Transverse colon (tissue), 4 donors: ENCODE measurements around the gene PITX1. TPM values are rescaled to one million over a fixed set of nuclear protein-coding genes. Genes with fewer than 3 reads are reported as not detected.

Source experiments
- DNase-seq: peaks from one replicate; pipeline ENCODE4 v3.0.0-alpha.2; 2019
- H3K27ac ChIP-seq, 4 donors: fragments of 200-600 bp; sonication (generic); 2 replicates each; pipeline ENCODE4 v1.5.1; 2016 to 2018; ENCODE audit warnings: inconsistent platforms in 4 of 4
- H3K27me3 ChIP-seq: fragments of 200-600 bp; sonication (generic); 2 replicates; pipeline ENCODE4 v1.5.1; 2017; ENCODE audit warnings: inconsistent platforms
- H3K36me3 ChIP-seq, 4 donors: fragments of 200-600 bp; sonication (generic); 2 replicates each; pipeline ENCODE4 v1.5.1; 2017 to 2019; ENCODE audit warnings: inconsistent platforms in 4 of 4
- H3K4me1 ChIP-seq, 4 donors: fragments of 200-600 bp; sonication (generic); 2 replicates each; pipeline ENCODE4 v1.5.1; 2017 to 2020; ENCODE audit warnings: inconsistent platforms in 4 of 4
- H3K4me3 ChIP-seq, 4 donors: fragments of 200-600 bp; sonication (generic); 1 replicate in 1 of 4; 2 replicates in 3 of 4; pipeline versions ENCODE4 v1.5.1 to v1.6.1; 2017 to 2019; ENCODE audit warnings: inconsistent platforms in 4 of 4
- H3K9me3 ChIP-seq, 2 donors: fragments of 200-600 bp; sonication (generic); 2 replicates each; pipeline ENCODE4 v1.5.1; 2017 to 2019; ENCODE audit warnings: inconsistent platforms in 2 of 2
- CTCF ChIP-seq, 5 experiments: fragments of 200-600 bp in 3 of 5; fragments of 450-650 bp in 2 of 5; sonication (generic) in 3 of 5; IDR thresholded peaks; 1 replicate in 2 of 5; 2 replicates in 3 of 5; pipeline ENCODE4 v1.5.1; 2016 to 2017; ENCODE audit warnings: antibody characterized with exemption in 5 of 5, inconsistent platforms in 3 of 5, mild to moderate bottlenecking in 2 of 5, moderate library complexity in 1 of 5
- EP300 ChIP-seq: sonication (generic); formaldehyde crosslinking; IDR thresholded peaks from one replicate; pipeline ENCODE4 v1.6.1; 2017; ENCODE audit warnings: antibody characterized with exemption, low read depth
- POLR2A ChIP-seq: fragments of 450-650 bp; IDR thresholded peaks from one replicate; pipeline ENCODE4 v1.6.1; 2016; ENCODE audit warnings: antibody characterized with exemption, mild to moderate bottlenecking, moderate library complexity
- POLR2AphosphoS5 ChIP-seq, 3 donors: sonication (generic); formaldehyde crosslinking; IDR thresholded peaks; one replicate each; pipeline ENCODE4 v1.6.1; 2016; ENCODE audit warnings: antibody characterized with exemption in 3 of 3
- WGBS, 2 donors: methylation state at CpG; one replicate each; pipeline ENCODE4 v1.1.5; 2018; ENCODE audit warnings: low coverage in 1 of 2; 5-methylcytosine and 5-hydroxymethylcytosine counted together
- in situ Hi-C, 4 donors: fragments of 200-750 bp; cut with MboI; loops; one replicate each; pipeline versions ENCODE4 v1.15.0 to v1.15.1; 2017; ENCODE audit warnings: low sequenced_read_pairs in 3 of 4, low pct_ligation_motif_present in 1 of 4, low pct_unique_long_range_greater_than_20kb in 1 of 4
- intact Hi-C: fragments of 100-400 bp; cut with DNase I; formaldehyde crosslinking; loops from one replicate; pipeline ENCODE4 v1.15.1; 2023; ENCODE audit warnings: low total_unique reads
- total RNA-seq, 4 donors: library from RNA; depleted of rRNA; stranded (reverse); fragments of >200 nt; gene quantifications; one replicate each; pipeline ENCODE4 v1.1.0, GENCODE V29; 2016

PITX1 gene
- total RNA-seq, 4 donors from 2014 or later: 3.7 to 13.9 (median 8.4) TPM

GRCh38 chr5:135015942-135016341 is 18.1 kb downstream of the PITX1 start:
- WGBS, 2 donors: 90 to 100% methylated on average over 3 to 6 of the region's 6 CpGs
- no peak for DNase-seq
- TF ChIP-seq EP300 (no peak), CTCF (IDR thresholded peaks at IDR 0.05) (no peak), POLR2A (no peak)
- peaks cover 0 to 7% (median 3%) of the 10 kb centered on the region in 4 donors for H3K4me1 ChIP-seq
- H3K27ac ChIP-seq: no peak overlapping the region
- in situ Hi-C loops (no loop called here), intact Hi-C loops (no loop called here)
- H3K36me3 ChIP-seq: no peaks in the 10 kb centered on the region
- H3K4me3 ChIP-seq: no peak overlapping the region
- H3K9me3 ChIP-seq: no peaks in the 10 kb centered on the region
- H3K27me3 ChIP-seq: no peaks in the 10 kb centered on the region

GRCh38 chr5:135013947-135014570 is 20.0 kb downstream of the PITX1 start:
- Histone ChIP-seq H3K27me3 (no peaks in the 10 kb centered on the region), H3K4me1 (peaks cover 0 to 7% (median 3%) of the 10 kb centered on the region in 4 donors), H3K4me3 (no peak overlapping the region), H3K9me3 (no peaks in the 10 kb centered on the region), H3K36me3 (no peaks in the 10 kb centered on the region), H3K27ac (no peak overlapping the region)
- in situ Hi-C loops (no loop called here), intact Hi-C loops (no loop called here)
- DNase-seq: no peak
- TF ChIP-seq POLR2AphosphoS5 (IDR thresholded peaks at IDR 0.05): no peak
- no peak for TF ChIP-seq POLR2A
- TF ChIP-seq CTCF (IDR thresholded peaks at IDR 0.05): no peak
- TF ChIP-seq EP300: no peak
- 67 to 100% methylated on average over 1 to 9 of the region's 10 CpGs for WGBS, 2 donors

DNA sequence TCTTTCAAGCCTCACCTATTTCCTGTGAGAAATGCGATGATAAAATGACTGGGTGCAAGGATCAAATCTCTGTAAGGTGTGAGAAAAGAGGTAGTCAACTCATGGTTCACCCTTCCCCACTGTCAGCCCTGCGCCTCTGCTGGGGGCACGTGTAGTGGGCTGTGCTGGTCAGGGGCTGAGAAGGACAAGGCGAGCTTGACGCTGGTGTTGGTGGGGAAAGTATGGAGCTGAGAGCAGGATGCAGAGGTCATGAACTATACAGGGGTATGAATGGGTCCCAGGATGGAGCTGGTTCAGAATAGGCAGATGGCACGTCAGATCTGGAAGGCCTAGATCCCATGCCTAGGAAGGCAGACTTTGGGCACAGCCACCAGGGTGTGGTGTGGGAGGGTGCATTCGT is 20.6 kb downstream of the PITX1 start:
- Histone ChIP-seq H3K27ac (no peak overlapping the region), H3K4me1 (peaks cover 0 to 7% (median 3%) of the 10 kb centered on the region in 4 donors), H3K9me3 (no peaks in the 10 kb centered on the region), H3K36me3 (no peaks in the 10 kb centered on the region), H3K4me3 (no peak overlapping the region), H3K27me3 (no peaks in the 10 kb centered on the region)
- in situ Hi-C loops: no loop called here
- no peak for DNase-seq
- TF ChIP-seq CTCF (IDR thresholded peaks at IDR 0.05) (no peak), POLR2A (no peak), POLR2AphosphoS5 (IDR thresholded peaks at IDR 0.05) (no peak), EP300 (no peak)
- 85 to 86% methylated on average over 1 to 7 of the region's 7 CpGs for WGBS, 2 donors
- intact Hi-C loops: no loop called here

DNA sequence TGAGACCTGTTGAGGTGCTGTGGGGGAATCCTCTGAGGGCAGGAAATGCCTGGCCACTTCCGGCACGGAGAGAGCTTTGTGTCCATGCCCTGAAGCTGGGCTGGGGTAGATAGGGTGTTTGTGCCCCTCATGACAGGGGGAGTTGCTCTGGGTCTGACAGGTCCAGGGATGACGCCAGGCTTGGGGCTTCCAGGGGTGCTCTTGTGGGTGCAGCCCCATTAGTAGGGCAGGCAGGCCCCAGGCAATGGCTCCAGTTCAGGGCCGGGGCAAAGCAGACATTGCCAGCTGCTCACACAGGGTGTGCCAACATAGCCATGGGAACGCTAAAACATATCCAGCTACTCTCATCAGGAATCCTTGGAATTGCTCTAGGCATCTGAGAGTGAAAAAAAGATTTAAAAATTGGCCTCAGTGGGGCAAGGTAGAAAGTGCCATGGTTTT is 21.1 kb downstream of the PITX1 start:
- peaks cover 0 to 7% (median 3%) of the 10 kb centered on the region in 4 donors for H3K4me1 ChIP-seq
- H3K36me3 ChIP-seq: no peaks in the 10 kb centered on the region
- DNase-seq: no peak
- in situ Hi-C loops: no loop called here
- intact Hi-C loops: no loop called here
- no peak overlapping the region for H3K4me3 ChIP-seq
- no peaks in the 10 kb centered on the region for H3K27me3 ChIP-seq
- TF ChIP-seq EP300 (no peak), CTCF (IDR thresholded peaks at IDR 0.05) (no peak)
- 84% methylated on average over 5 of the region's 5 CpGs; no CpG with 5 or more reads in 1 of the 2 donors for WGBS, 2 donors
- H3K9me3 ChIP-seq: no peaks in the 10 kb centered on the region
- no peak overlapping the region for H3K27ac ChIP-seq
